22Rv1 (cell line): ENCODE data around the gene SLC2A1.

Experiments used
- CTCF ChIP-seq: fragments of 450-650 bp; IDR thresholded peaks from 2 replicates; pipeline ENCODE4 v1.5.1; 2017; ENCODE audit warnings: mild to moderate bottlenecking
- ZFX ChIP-seq: fragments of 450-650 bp; IDR thresholded peaks from 2 replicates; pipeline ENCODE4 v1.6.1; 2017; ENCODE audit warnings: antibody characterized with exemption, borderline replicate concordance

- TF ChIP-seq CTCF (no peak), ZFX (no peak)
Measured at GRCh38 chr1:42999308-42999707, 40.6 kb upstream of the SLC2A1 start.
